CD14-positive monocyte (primary cell): Measurements from ENCODE around the gene SLC4A3. TPM values are rescaled to one million over a fixed set of nuclear protein-coding genes. Genes with fewer than 3 reads are reported as not detected.

ENCODE experiments used
- DNase-seq, 3 donors: peaks; one replicate each; pipeline ENCODE4 v3.0.0-alpha.2; 2011 to 2022
- H2AFZ ChIP-seq: 2 replicates; pipeline ENCODE4 v1.6.0; 2012; ENCODE audit warnings: mild to moderate bottlenecking, low read depth, low read length, inconsistent platforms; ENCODE audit not compliant: insufficient read depth, poor library complexity, severe bottlenecking
- H3K27ac ChIP-seq, 2 donors: 1 replicate in 1 of 2; 2 replicates in 1 of 2; pipeline ENCODE4 v1.5.1; 2012 to 2013; ENCODE audit warnings: low read length in 2 of 2, control low read depth in 1 of 2, inconsistent platforms in 1 of 2, low read depth in 1 of 2, mild to moderate bottlenecking in 1 of 2
- H3K27me3 ChIP-seq, 2 donors: one replicate each; pipeline versions ENCODE4 v1.6.0 to v1.6.1; 2011 to 2013; ENCODE audit warnings: low read length in 2 of 2; ENCODE audit not compliant: control insufficient read depth in 2 of 2, insufficient read depth in 2 of 2
- H3K36me3 ChIP-seq, 2 donors: replicated peaks in 1 of 2; 1 replicate in 1 of 2; 2 replicates in 1 of 2; pipeline versions ENCODE4 v1.5.1 to v1.6.1; 2012 to 2013; ENCODE audit warnings: low read length in 2 of 2, control low read depth in 1 of 2, inconsistent platforms in 1 of 2, mild to moderate bottlenecking in 1 of 2; ENCODE audit not compliant: insufficient read depth in 2 of 2, control insufficient read depth in 1 of 2
- H3K4me1 ChIP-seq, 2 donors: 1 replicate in 1 of 2; 2 replicates in 1 of 2; pipeline versions ENCODE4 v1.5.1 to v1.6.1; 2012 to 2013; ENCODE audit warnings: low read length in 2 of 2, control low read depth in 1 of 2, inconsistent platforms in 1 of 2, mild to moderate bottlenecking in 1 of 2, moderate library complexity in 1 of 2; ENCODE audit not compliant: insufficient read depth in 2 of 2, control insufficient read depth in 1 of 2
- H3K4me2 ChIP-seq: replicated peaks from 2 replicates; pipeline ENCODE3; 2012; ENCODE audit warnings: low read length, moderate library complexity, mild to moderate bottlenecking; ENCODE audit not compliant: poor library complexity, severe bottlenecking; ENCODE audit errors: extremely low read depth
- H3K4me3 ChIP-seq, 3 experiments: fragments of 200-600 bp in 1 of 3; sonication (generic) in 1 of 3; replicated peaks in 1 of 3; 1 replicate in 2 of 3; 2 replicates in 1 of 3; pipeline ENCODE4 v1.5.1; 2011 to 2013; ENCODE audit warnings: low read length in 3 of 3, mild to moderate bottlenecking in 3 of 3, control low read depth in 2 of 3, low read depth in 2 of 3, inconsistent platforms in 1 of 3, moderate library complexity in 1 of 3
- H3K79me2 ChIP-seq: 2 replicates; pipeline ENCODE4 v1.6.0; 2012; ENCODE audit warnings: mild to moderate bottlenecking, control low read depth, inconsistent platforms, low read length, moderate library complexity; ENCODE audit not compliant: insufficient read depth
- H3K9ac ChIP-seq: 2 replicates; pipeline ENCODE4 v1.6.0; 2017; ENCODE audit warnings: low read length, mild to moderate bottlenecking; ENCODE audit not compliant: insufficient read depth, poor library complexity, severe bottlenecking
- H3K9me3 ChIP-seq, 2 donors: replicated peaks in 1 of 2; 1 replicate in 1 of 2; 2 replicates in 1 of 2; pipeline versions ENCODE4 v1.5.1 to v1.6.1; 2012 to 2013; ENCODE audit warnings: low read length in 2 of 2, control low read depth in 1 of 2; ENCODE audit not compliant: control insufficient read depth in 1 of 2, insufficient read depth in 1 of 2
- H4K20me1 ChIP-seq: 2 replicates; pipeline ENCODE4 v1.6.0; 2012; ENCODE audit warnings: mild to moderate bottlenecking, low read length, control low read depth, moderate library complexity; ENCODE audit not compliant: insufficient read depth
- H3K27ac Mint-ChIP-seq, 7 donors: one replicate each; pipeline ENCODE4 v1.8.0; 2020; ENCODE audit warnings: mild to moderate bottlenecking in 7 of 7, mixed read lengths in 7 of 7, moderate library complexity in 6 of 7, inconsistent platforms in 2 of 7
- H3K27me3 Mint-ChIP-seq, 3 donors: one replicate each; pipeline ENCODE4 v1.8.0; 2021 to 2022; ENCODE audit warnings: low read depth in 3 of 3, mild to moderate bottlenecking in 3 of 3, mixed read lengths in 3 of 3, moderate library complexity in 3 of 3, inconsistent platforms in 1 of 3
- H3K36me3 Mint-ChIP-seq, 2 donors: one replicate each; pipeline ENCODE4 v1.8.0; 2020; ENCODE audit warnings: mixed read lengths in 2 of 2, inconsistent platforms in 1 of 2, mild to moderate bottlenecking in 1 of 2
- H3K4me1 Mint-ChIP-seq: one replicate; pipeline ENCODE4 v1.8.0; 2020; ENCODE audit warnings: mild to moderate bottlenecking, mixed read lengths
- H3K4me3 Mint-ChIP-seq, 2 donors: one replicate each; pipeline ENCODE4 v1.8.0; 2020; ENCODE audit warnings: mild to moderate bottlenecking in 2 of 2, mixed read lengths in 2 of 2, moderate library complexity in 1 of 2
- H3K9me3 Mint-ChIP-seq, 7 donors: one replicate each; pipeline ENCODE4 v1.8.0; 2020 to 2022; ENCODE audit warnings: mixed read lengths in 7 of 7, mild to moderate bottlenecking in 6 of 7, moderate library complexity in 6 of 7, inconsistent platforms in 2 of 7
- WGBS: methylation state at CpG from one replicate; pipeline ENCODE4 v1.1.5; 2013; ENCODE audit warnings: missing lambda C conversion rate; ENCODE audit not compliant: insufficient coverage; 5-methylcytosine and 5-hydroxymethylcytosine counted together
- intact Hi-C, 2 donors: fragments of 100-400 bp; cut with micrococcal nuclease; formaldehyde crosslinking; loops; one replicate each; pipeline versions ENCODE4 v1.15.0 to v1.15.1; 2023
- polyA plus RNA-seq, 3 donors: library from polyadenylated mRNA; depleted of rRNA in 1 of 3; unstranded in 2 of 3; stranded (reverse) in 1 of 3; fragments of 300-500 nt in 2 of 3; fragments of >200 nt in 1 of 3; fragmentation: Illumina TruSeq in 2 of 3; gene quantifications; 1 replicate in 2 of 3; 2 replicates in 1 of 3; pipeline ENCODE4 v1.2.3, GENCODE V29; 2012 to 2021
- TF ChIP-seq, protein P1 (sequence below): fragments of 200-600 bp; IDR thresholded peaks from one replicate; pipeline ENCODE4 v1.8.0; 2022; ENCODE audit warnings: antibody characterized with exemption, mild to moderate bottlenecking

SLC4A3 gene
- polyA plus RNA-seq, 3 donors, result 0.31 TPM; not detected in 2

DNA sequence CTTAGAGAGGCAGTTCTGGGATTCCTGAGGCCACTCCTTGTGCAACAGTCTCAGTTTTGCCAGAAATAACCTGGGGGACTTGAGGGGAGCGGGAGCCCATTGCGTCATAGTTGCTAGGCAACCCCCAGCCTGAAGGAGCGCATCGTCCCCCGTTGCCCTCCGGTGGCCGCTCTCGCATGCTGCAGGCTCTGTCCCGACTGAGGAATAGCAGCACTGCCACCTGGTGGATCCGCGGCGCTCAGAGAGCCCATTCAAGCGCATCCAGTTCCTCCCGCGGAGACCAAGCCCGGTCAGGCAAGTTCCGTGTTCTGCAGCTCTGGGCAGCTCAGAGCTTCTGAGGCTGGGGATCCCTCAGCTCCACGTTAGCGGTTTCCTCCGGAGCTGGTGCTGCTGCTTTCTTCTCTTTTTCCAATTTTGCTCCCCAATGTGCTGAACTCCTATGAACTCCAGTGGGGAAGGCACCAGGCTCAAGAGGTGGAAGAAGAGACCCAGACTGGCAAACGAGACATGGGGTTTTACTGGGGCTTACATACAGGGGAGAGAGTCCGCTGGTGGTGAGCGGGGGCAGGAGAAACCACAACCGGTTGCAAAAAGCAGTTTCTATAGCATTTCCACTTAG lies 15.1 kb downstream of the SLC4A3 start:
- Mint-ChIP-seq H3K27ac (peak overlapping the region in 2 of 7 donors; percentile 62 to 78), H3K4me3 (peak overlapping the region in 1 of 2 donors; percentile 19), H3K4me1 (peaks cover 13% of the 10 kb centered on the region), H3K9me3 (peaks cover 0 to 1% (median 0%) of the 10 kb centered on the region in 7 donors), H3K27me3 (peaks cover 8 to 17% (median 14%) of the 10 kb centered on the region in 3 donors), H3K36me3 (no peaks in the 10 kb centered on the region)
- no peaks in the 10 kb centered on the region for H3K79me2 ChIP-seq
- TF ChIP-seq, protein P1, sequence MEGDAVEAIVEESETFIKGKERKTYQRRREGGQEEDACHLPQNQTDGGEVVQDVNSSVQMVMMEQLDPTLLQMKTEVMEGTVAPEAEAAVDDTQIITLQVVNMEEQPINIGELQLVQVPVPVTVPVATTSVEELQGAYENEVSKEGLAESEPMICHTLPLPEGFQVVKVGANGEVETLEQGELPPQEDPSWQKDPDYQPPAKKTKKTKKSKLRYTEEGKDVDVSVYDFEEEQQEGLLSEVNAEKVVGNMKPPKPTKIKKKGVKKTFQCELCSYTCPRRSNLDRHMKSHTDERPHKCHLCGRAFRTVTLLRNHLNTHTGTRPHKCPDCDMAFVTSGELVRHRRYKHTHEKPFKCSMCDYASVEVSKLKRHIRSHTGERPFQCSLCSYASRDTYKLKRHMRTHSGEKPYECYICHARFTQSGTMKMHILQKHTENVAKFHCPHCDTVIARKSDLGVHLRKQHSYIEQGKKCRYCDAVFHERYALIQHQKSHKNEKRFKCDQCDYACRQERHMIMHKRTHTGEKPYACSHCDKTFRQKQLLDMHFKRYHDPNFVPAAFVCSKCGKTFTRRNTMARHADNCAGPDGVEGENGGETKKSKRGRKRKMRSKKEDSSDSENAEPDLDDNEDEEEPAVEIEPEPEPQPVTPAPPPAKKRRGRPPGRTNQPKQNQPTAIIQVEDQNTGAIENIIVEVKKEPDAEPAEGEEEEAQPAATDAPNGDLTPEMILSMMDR, result peak; percentile 99
- H3K9me3 ChIP-seq, result no peaks in the 10 kb centered on the region
- DNase-seq, result peak; percentile 92 to 96 (median 93)
- intact Hi-C loops, result loop anchor here (2.0 kb wide), 2 partner anchors 100 to 102 kb away; partner anchors contain the start of gene CHPF (in 1 of the 2)
- no peak overlapping the region for H3K27ac ChIP-seq
- no peaks in the 10 kb centered on the region for H3K36me3 ChIP-seq
- no peak overlapping the region for H3K4me3 ChIP-seq
- peaks cover 6 to 9% of the 10 kb centered on the region in 2 donors for H3K4me1 ChIP-seq
- peak overlapping the region; percentile 59 for H2AFZ ChIP-seq
- H4K20me1 ChIP-seq, result no peaks in the 10 kb centered on the region
- under 1% methylated on average over 21 of the region's 24 CpGs for WGBS
- no peak overlapping the region for H3K9ac ChIP-seq
- H3K27me3 ChIP-seq, result no peaks in the 10 kb centered on the region
- H3K4me2 ChIP-seq, result no peak overlapping the region

DNA sequence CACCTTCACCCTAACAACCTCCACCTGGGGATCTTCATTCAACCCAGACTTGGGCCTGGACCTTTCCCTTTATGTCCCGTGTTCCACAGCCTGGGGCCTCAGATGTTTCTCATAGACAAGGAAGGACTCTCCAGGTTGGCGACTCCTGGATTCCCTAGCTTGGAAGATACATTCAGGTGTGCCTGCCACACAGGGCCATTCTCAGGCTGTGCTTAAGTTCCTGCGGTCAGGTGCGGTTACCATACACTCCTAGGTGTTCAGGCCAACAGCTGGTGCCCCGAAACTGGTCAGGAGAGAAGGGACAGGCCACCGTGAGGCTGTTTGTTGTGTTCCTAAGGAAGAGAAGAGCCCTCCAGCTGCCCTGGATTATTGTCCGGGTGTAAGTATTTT lies 15.6 kb downstream of the SLC4A3 start:
- 97% methylated on average over 4 of the region's 7 CpGs for WGBS
- Mint-ChIP-seq H3K4me1 (peaks cover 13% of the 10 kb centered on the region), H3K36me3 (no peaks in the 10 kb centered on the region), H3K9me3 (peaks cover 0 to 1% (median 0%) of the 10 kb centered on the region in 7 donors), H3K4me3 (no peak overlapping the region), H3K27ac (no peak overlapping the region), H3K27me3 (peaks cover 8 to 17% (median 12%) of the 10 kb centered on the region in 3 donors)
- TF ChIP-seq, protein P1, result no peak
- no peaks in the 10 kb centered on the region for H4K20me1 ChIP-seq
- intact Hi-C loops, result loop anchor here (2.0 kb wide), 2 partner anchors 100 to 102 kb away; partner anchors contain the start of gene CHPF (in 1 of the 2)
- H3K9ac ChIP-seq, result no peak overlapping the region
- H3K36me3 ChIP-seq, result no peaks in the 10 kb centered on the region
- H2AFZ ChIP-seq, result peak overlapping the region; percentile 59
- no peak overlapping the region for H3K27ac ChIP-seq
- H3K27me3 ChIP-seq, result no peaks in the 10 kb centered on the region
- DNase-seq, result no peak
- H3K4me2 ChIP-seq, result no peak overlapping the region
- H3K4me1 ChIP-seq, result peaks cover 6 to 9% of the 10 kb centered on the region in 2 donors
- H3K9me3 ChIP-seq, result no peaks in the 10 kb centered on the region
- no peaks in the 10 kb centered on the region for H3K79me2 ChIP-seq
- H3K4me3 ChIP-seq, result no peak overlapping the region
